H9 (cell line): ENCODE data around the gene DPPA4. TPM values are rescaled to one million over a fixed set of nuclear protein-coding genes. Genes with fewer than 3 reads are reported as not detected.

Experiments used
- DNase-seq: peaks from one replicate; pipeline ENCODE4 v3.0.0-alpha.2; 2017
- H2AFZ ChIP-seq: one replicate; pipeline ENCODE4 v1.6.1; 2013; ENCODE audit warnings: mild to moderate bottlenecking, low read length, control low read depth, moderate library complexity
- H2AK5ac ChIP-seq: 2 replicates; pipeline ENCODE4 v1.6.1; 2013; ENCODE audit warnings: low read length, control low read depth, mixed read lengths; ENCODE audit not compliant: insufficient read length
- H2BK120ac ChIP-seq: one replicate; pipeline ENCODE4 v1.6.1; 2013; ENCODE audit warnings: low read depth, mild to moderate bottlenecking, low read length, control low read depth, inconsistent platforms; ENCODE audit not compliant: poor library complexity, severe bottlenecking
- H2BK12ac ChIP-seq: 2 replicates; pipeline ENCODE4 v1.6.1; 2013; ENCODE audit warnings: low read length, control low read depth, mixed read lengths, low read depth; ENCODE audit not compliant: insufficient read length
- H2BK15ac ChIP-seq: 2 replicates; pipeline ENCODE4 v1.6.1; 2013; ENCODE audit warnings: low read depth, low read length, control low read depth
- H2BK20ac ChIP-seq: one replicate; pipeline ENCODE4 v1.6.1; 2013; ENCODE audit warnings: low read depth, mild to moderate bottlenecking, low read length, control low read depth, inconsistent platforms; ENCODE audit not compliant: poor library complexity, severe bottlenecking
- H2BK5ac ChIP-seq: 2 replicates; pipeline ENCODE4 v1.6.1; 2013; ENCODE audit warnings: low read length, control low read depth, mixed read lengths; ENCODE audit not compliant: insufficient read length
- H3K14ac ChIP-seq: 2 replicates; pipeline ENCODE4 v1.6.1; 2013; ENCODE audit warnings: low read length, control low read depth; ENCODE audit not compliant: insufficient read depth
- H3K18ac ChIP-seq: 2 replicates; pipeline ENCODE4 v1.6.1; 2013; ENCODE audit warnings: low read depth, mild to moderate bottlenecking, mixed read lengths, low read length, control low read depth; ENCODE audit not compliant: insufficient read length
- H3K23ac ChIP-seq: 2 replicates; pipeline ENCODE4 v1.6.1; 2013; ENCODE audit warnings: low read length, control low read depth, mixed read lengths, low read depth; ENCODE audit not compliant: insufficient read length
- H3K23me2 ChIP-seq: 2 replicates; pipeline ENCODE4 v1.6.1; 2013; ENCODE audit warnings: low read depth, mild to moderate bottlenecking, mixed read lengths, low read length, control low read depth; ENCODE audit not compliant: insufficient read length, poor library complexity, severe bottlenecking
- H3K27ac ChIP-seq: 2 replicates; pipeline ENCODE4 v1.5.1; 2013; ENCODE audit warnings: low read length, control low read depth, mixed read lengths, low read depth; ENCODE audit not compliant: insufficient read length
- H3K27me3 ChIP-seq: 2 replicates; pipeline ENCODE4 v1.6.1; 2013; ENCODE audit warnings: low read length, control low read depth, inconsistent platforms; ENCODE audit not compliant: insufficient read depth
- H3K4ac ChIP-seq: 2 replicates; pipeline ENCODE4 v1.6.1; 2013; ENCODE audit warnings: low read depth, mild to moderate bottlenecking, control low read depth, inconsistent platforms, low read length, moderate library complexity
- H3K4me1 ChIP-seq: 2 replicates; pipeline ENCODE4 v1.6.1; 2013; ENCODE audit warnings: low read length, control low read depth, inconsistent platforms; ENCODE audit not compliant: insufficient read depth
- H3K4me2 ChIP-seq: 2 replicates; pipeline ENCODE4 v1.6.1; 2013; ENCODE audit warnings: low read length, control low read depth, mixed read lengths; ENCODE audit not compliant: insufficient read length, insufficient read depth
- H3K56ac ChIP-seq: 2 replicates; pipeline ENCODE4 v1.6.1; 2013; ENCODE audit warnings: low read depth, mild to moderate bottlenecking, mixed read lengths, low read length, control low read depth; ENCODE audit not compliant: insufficient read length
- H3K79me1 ChIP-seq: 2 replicates; pipeline ENCODE4 v1.6.1; 2013; ENCODE audit warnings: low read depth, mild to moderate bottlenecking, moderate library complexity, low read length, control low read depth, inconsistent platforms; ENCODE audit not compliant: insufficient read depth, poor library complexity, severe bottlenecking
- H3K79me2 ChIP-seq: 2 replicates; pipeline ENCODE4 v1.6.1; 2013; ENCODE audit warnings: low read length, control low read depth, inconsistent platforms; ENCODE audit not compliant: insufficient read depth
- H3K9ac ChIP-seq: 2 replicates; pipeline ENCODE4 v1.6.1; 2013; ENCODE audit warnings: low read length, control low read depth, mixed read lengths; ENCODE audit not compliant: insufficient read length; ENCODE audit errors: extremely low read depth
- H3K9me3 ChIP-seq: one replicate; pipeline ENCODE4 v1.6.1; 2013; ENCODE audit warnings: low read depth, low read length, inconsistent platforms; ENCODE audit not compliant: control insufficient read depth
- H3T11ph ChIP-seq: one replicate; pipeline ENCODE4 v1.6.1; 2013; ENCODE audit warnings: mild to moderate bottlenecking, low read length, control low read depth, inconsistent platforms
- H4K20me1 ChIP-seq: one replicate; pipeline ENCODE4 v1.6.1; 2013; ENCODE audit not compliant: control insufficient read depth, insufficient read length, insufficient read depth
- H4K5ac ChIP-seq: 2 replicates; pipeline ENCODE4 v1.6.1; 2013; ENCODE audit warnings: low read depth, mild to moderate bottlenecking, mixed read lengths, low read length, control low read depth; ENCODE audit not compliant: insufficient read length
- H4K8ac ChIP-seq: replicated peaks from 2 replicates; pipeline ENCODE4 v1.6.1; 2013; ENCODE audit warnings: low read length, control low read depth, mixed read lengths, low read depth; ENCODE audit not compliant: insufficient read length
- H4K91ac ChIP-seq: 2 replicates; pipeline ENCODE4 v1.6.1; 2013; ENCODE audit warnings: low read depth, mild to moderate bottlenecking, moderate library complexity, mixed read lengths, low read length, control low read depth; ENCODE audit not compliant: insufficient read length
- H3K27ac Mint-ChIP-seq, 3 experiments: 2 replicates in 2 of 3; 3 replicates in 1 of 3; pipeline ENCODE4 v1.8.0; 2020 to 2021; ENCODE audit warnings: mixed read lengths in 3 of 3, mild to moderate bottlenecking in 1 of 3, moderate library complexity in 1 of 3
- H3K27me3 Mint-ChIP-seq: 2 replicates; pipeline ENCODE4 v1.8.0; 2021; ENCODE audit warnings: low read depth, mild to moderate bottlenecking, moderate library complexity, mixed read lengths
- H3K36me3 Mint-ChIP-seq, 3 experiments: 2 replicates in 2 of 3; 3 replicates in 1 of 3; pipeline ENCODE4 v1.8.0; 2020 to 2021; ENCODE audit warnings: low read depth in 3 of 3, mixed read lengths in 3 of 3; ENCODE audit not compliant: insufficient read depth in 1 of 3
- H3K4me1 Mint-ChIP-seq, 2 experiments: 2 replicates each; pipeline ENCODE4 v1.8.0; 2020; ENCODE audit warnings: mixed read lengths in 2 of 2
- H3K4me3 Mint-ChIP-seq, 2 experiments: 2 replicates in 1 of 2; 3 replicates in 1 of 2; pipeline ENCODE4 v1.8.0; 2020 to 2021; ENCODE audit warnings: mild to moderate bottlenecking in 2 of 2, mixed read lengths in 2 of 2, moderate library complexity in 1 of 2
- H3K9me3 Mint-ChIP-seq, 2 experiments: 2 replicates in 1 of 2; 3 replicates in 1 of 2; pipeline ENCODE4 v1.8.0; 2020; ENCODE audit warnings: mild to moderate bottlenecking in 2 of 2, mixed read lengths in 2 of 2, moderate library complexity in 1 of 2
- CTCF ChIP-seq: fragments of 200-600 bp; sonication (generic); conservative IDR thresholded peaks from 3 replicates; pipeline ENCODE4 v1.8.0; 2021; ENCODE audit warnings: antibody characterized with exemption, mild to moderate bottlenecking
- WGBS: extraction: QIAGEN DNeasy Blood & Tissue Kit; methylation state at CpG from one replicate; pipeline ENCODE4 v1.1.7; 2013; ENCODE audit warnings: missing lambda C conversion rate, low lambda C conversion rate, mixed read lengths; ENCODE audit not compliant: insufficient read length; ENCODE audit errors: extremely low coverage; 5-methylcytosine and 5-hydroxymethylcytosine counted together
- total RNA-seq: library from RNA; stranded (reverse); gene quantifications from 2 replicates; pipeline ENCODE4 v1.2.1, GENCODE V29; 2021

Gene DPPA4
- total RNA-seq, 1 experiment from 2014 or later = 821 TPM

GRCh38 chr3:109384164-109384563 lies 46.8 kb upstream of the DPPA4 start:
- Mint-ChIP-seq H3K36me3 (no peaks in the 10 kb centered on the region), H3K9me3 (no peaks in the 10 kb centered on the region), H3K4me3 (no peak overlapping the region), H3K27ac (no peak overlapping the region), H3K27me3 (no peaks in the 10 kb centered on the region), H3K4me1 (peaks cover 6 to 28% of the 10 kb centered on the region in 2 experiments)
- no peaks in the 10 kb centered on the region for H4K20me1 ChIP-seq
- H3K9ac ChIP-seq = no peak overlapping the region
- H2BK15ac ChIP-seq = no peak overlapping the region
- no peak overlapping the region for H3K4me2 ChIP-seq
- H4K91ac ChIP-seq = no peak overlapping the region
- no peak overlapping the region for H3T11ph ChIP-seq
- no peaks in the 10 kb centered on the region for H3K79me1 ChIP-seq
- no peak overlapping the region for H2AFZ ChIP-seq
- H3K9me3 ChIP-seq = no peaks in the 10 kb centered on the region
- no peak overlapping the region for H3K18ac ChIP-seq
- no peak overlapping the region for H2BK12ac ChIP-seq
- no peak overlapping the region for H2BK20ac ChIP-seq
- H3K27ac ChIP-seq = no peak overlapping the region
- no peak overlapping the region for H4K5ac ChIP-seq
- H3K23ac ChIP-seq = no peak overlapping the region
- H3K79me2 ChIP-seq = no peaks in the 10 kb centered on the region
- H3K23me2 ChIP-seq = no peaks in the 10 kb centered on the region
- no peaks in the 10 kb centered on the region for H3K27me3 ChIP-seq
- no peak for DNase-seq
- H3K14ac ChIP-seq = no peak overlapping the region
- H2BK5ac ChIP-seq = no peak overlapping the region
- TF ChIP-seq CTCF = no peak
- no peak overlapping the region for H2AK5ac ChIP-seq
- H3K56ac ChIP-seq = no peak overlapping the region
- no peak overlapping the region for H4K8ac ChIP-seq
- no peak overlapping the region for H3K4ac ChIP-seq
- H2BK120ac ChIP-seq = no peak overlapping the region
- WGBS = no CpG with 5 or more reads among the region's 1 CpG
- H3K4me1 ChIP-seq = no peaks in the 10 kb centered on the region
